ENCODE measurements around the gene ARID1B.

- no peak for TF ChIP-seq GATA2 (IDR thresholded peaks at IDR 0.05; ENCODE audit: low read depth, low read length)
- TF ChIP-seq GATA3 (IDR thresholded peaks at IDR 0.05; ENCODE audit: low read depth, low read length), result no peak
Observed at GRCh38 chr6:157201083-157201482, 423.9 kb downstream of the ARID1B start.
